Measurements from ENCODE around the gene SKP2.

The SKP2 gene

DNA sequence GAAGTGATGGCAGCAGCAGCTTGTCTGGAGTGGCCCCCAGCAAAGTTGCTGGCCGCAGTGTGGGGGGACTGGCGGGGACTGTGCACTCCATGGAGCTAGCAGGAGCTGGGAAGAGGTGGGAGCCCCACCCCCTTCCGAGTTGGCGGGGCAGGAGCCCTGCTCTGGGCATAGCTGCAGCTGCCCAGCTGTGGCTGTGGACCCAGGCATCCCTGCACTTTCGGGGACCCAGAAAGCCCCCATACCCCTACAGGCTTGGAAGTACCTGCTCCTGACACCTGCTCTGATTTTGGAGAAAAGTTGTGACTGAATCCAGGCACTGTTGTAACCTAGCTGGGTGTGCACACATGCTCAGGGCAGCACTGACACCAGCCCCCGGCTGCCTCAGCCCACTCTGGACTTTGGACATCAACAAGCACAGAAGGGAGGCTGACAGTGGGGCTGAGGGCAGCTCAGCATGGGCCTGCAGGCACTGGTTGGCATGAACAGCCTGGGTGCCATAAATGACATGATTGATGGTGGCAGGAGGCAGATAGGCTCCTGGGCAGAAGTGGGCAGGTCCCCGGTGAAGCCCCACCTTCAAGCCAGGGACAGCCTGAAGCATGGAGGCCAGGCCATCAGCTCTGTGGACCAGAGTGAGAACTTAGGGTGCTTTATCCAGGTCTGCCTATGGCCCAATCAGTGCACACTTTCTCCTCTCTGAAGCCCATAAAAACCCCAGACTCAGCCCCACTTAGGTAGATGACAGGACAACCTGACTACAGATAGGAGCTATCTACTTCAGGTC is 12.8 kb upstream of the SKP2 start:
- peaks cover 7% of the 10 kb centered on the region; the same call in 1 of the 2 replicates for H3K9me3 ChIP-seq (ENCODE audit: insufficient read depth, low read depth, low read length)
- no peak overlapping the region for H3K9ac ChIP-seq (ENCODE audit: low read depth, low read length)
- H3K4me1 ChIP-seq (ENCODE audit: insufficient read depth, low read length) = no peaks in the 10 kb centered on the region
- 89% methylated on average over 7 of the region's 7 CpGs for WGBS
- H3K27ac ChIP-seq (ENCODE audit: low read depth, low read length) = no peak overlapping the region
- peaks cover 8% of the 10 kb centered on the region; the same call in 1 of the 2 replicates for H3K36me3 ChIP-seq (ENCODE audit: insufficient read depth, low read length)
- H3K27me3 ChIP-seq (ENCODE audit: insufficient read depth, low read length) = no peaks in the 10 kb centered on the region
- H3K4me3 ChIP-seq (ENCODE audit: low read length) = no peak overlapping the region

DNA sequence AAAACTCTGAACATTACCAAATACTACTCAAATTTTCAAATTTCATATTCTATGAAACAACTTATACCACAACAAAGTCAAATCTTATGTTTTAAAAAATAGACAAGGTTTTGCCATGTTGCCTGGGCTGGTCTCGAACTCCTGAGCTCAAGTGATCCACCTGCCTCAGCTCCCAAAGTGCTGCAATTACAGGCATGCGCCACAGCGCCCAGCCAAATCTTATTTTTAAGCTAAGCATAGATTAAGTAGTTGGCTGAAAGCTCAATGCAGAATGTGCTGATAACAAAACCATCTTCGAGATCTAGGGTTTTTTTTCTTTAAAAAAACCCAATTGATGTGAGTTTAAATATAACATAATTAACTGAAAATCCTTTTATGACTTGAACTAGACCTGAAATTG is 6.6 kb upstream of the SKP2 start:
- Histone ChIP-seq H3K9me3 (ENCODE audit: insufficient read depth, low read depth, low read length) (no peaks in the 10 kb centered on the region), H3K4me3 (ENCODE audit: low read length) (no peak overlapping the region), H3K36me3 (ENCODE audit: insufficient read depth, low read length) (peaks cover 8% of the 10 kb centered on the region; the same call in 1 of the 2 replicates), H3K4me1 (ENCODE audit: insufficient read depth, low read length) (no peaks in the 10 kb centered on the region), H3K27ac (ENCODE audit: low read depth, low read length) (no peak overlapping the region), H3K9ac (ENCODE audit: low read depth, low read length) (no peak overlapping the region), H3K27me3 (ENCODE audit: insufficient read depth, low read length) (no peaks in the 10 kb centered on the region)
- WGBS = 96% methylated on average over 4 of the region's 4 CpGs

DNA sequence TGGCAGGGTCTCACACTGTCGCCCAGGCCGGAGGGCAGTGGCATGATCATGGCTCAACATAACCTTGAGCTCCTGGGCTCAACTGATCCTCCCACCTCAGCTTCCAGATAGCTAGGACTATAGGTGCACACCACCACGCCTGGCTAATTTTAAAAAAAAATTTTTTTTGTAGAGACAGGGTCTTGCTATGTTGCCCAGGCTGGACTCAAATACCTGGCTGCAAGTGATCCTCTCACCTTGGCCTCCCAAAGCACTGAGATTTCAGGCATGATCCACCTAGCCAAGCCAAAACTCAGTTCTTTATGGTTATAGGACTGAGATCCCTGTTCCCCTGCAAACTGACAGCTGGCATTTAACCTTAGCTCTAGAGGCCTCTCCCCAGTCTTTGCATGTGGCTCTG is 5.5 kb upstream of the SKP2 start:
- H3K9me3 ChIP-seq (ENCODE audit: insufficient read depth, low read depth, low read length) = no peaks in the 10 kb centered on the region
- peaks cover 3% of the 10 kb centered on the region; the same call in 1 of the 2 replicates for H3K36me3 ChIP-seq (ENCODE audit: insufficient read depth, low read length)
- no peaks in the 10 kb centered on the region for H3K27me3 ChIP-seq (ENCODE audit: insufficient read depth, low read length)
- H3K27ac ChIP-seq (ENCODE audit: low read depth, low read length) = no peak overlapping the region
- no peak overlapping the region for H3K9ac ChIP-seq (ENCODE audit: low read depth, low read length)
- H3K4me3 ChIP-seq (ENCODE audit: low read length) = no peak overlapping the region
- no peaks in the 10 kb centered on the region for H3K4me1 ChIP-seq (ENCODE audit: insufficient read depth, low read length)
- WGBS = 80% methylated on average over 3 of the region's 3 CpGs

DNA sequence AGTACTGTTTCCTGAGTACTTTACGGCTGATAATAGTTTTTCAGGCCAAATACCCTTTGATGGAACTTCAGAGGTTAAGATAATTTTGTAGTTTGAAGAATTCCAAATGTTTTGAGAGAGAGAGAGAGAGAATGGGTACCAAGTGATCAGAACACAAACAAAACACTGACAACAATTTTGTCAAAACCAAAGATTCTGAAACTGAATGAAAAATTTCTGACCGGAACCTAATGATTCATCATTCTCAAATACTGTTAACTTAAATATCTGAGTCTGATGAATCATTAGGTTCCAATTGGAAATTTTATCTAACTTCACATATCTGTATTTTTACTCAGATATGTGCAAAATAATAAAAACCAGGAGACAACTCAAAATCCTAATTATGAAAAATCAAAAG is 4.2 kb upstream of the SKP2 start:
- H3K4me1 ChIP-seq (ENCODE audit: insufficient read depth, low read length) = no peaks in the 10 kb centered on the region
- H3K9me3 ChIP-seq (ENCODE audit: insufficient read depth, low read depth, low read length) = no peaks in the 10 kb centered on the region
- H3K36me3 ChIP-seq (ENCODE audit: insufficient read depth, low read length) = no peaks in the 10 kb centered on the region
- H3K27me3 ChIP-seq (ENCODE audit: insufficient read depth, low read length) = no peaks in the 10 kb centered on the region
- 92% methylated on average over 2 of the region's 2 CpGs for WGBS
- no peak overlapping the region for H3K9ac ChIP-seq (ENCODE audit: low read depth, low read length)
- H3K27ac ChIP-seq (ENCODE audit: low read depth, low read length) = no peak overlapping the region
- no peak overlapping the region for H3K4me3 ChIP-seq (ENCODE audit: low read length)

DNA sequence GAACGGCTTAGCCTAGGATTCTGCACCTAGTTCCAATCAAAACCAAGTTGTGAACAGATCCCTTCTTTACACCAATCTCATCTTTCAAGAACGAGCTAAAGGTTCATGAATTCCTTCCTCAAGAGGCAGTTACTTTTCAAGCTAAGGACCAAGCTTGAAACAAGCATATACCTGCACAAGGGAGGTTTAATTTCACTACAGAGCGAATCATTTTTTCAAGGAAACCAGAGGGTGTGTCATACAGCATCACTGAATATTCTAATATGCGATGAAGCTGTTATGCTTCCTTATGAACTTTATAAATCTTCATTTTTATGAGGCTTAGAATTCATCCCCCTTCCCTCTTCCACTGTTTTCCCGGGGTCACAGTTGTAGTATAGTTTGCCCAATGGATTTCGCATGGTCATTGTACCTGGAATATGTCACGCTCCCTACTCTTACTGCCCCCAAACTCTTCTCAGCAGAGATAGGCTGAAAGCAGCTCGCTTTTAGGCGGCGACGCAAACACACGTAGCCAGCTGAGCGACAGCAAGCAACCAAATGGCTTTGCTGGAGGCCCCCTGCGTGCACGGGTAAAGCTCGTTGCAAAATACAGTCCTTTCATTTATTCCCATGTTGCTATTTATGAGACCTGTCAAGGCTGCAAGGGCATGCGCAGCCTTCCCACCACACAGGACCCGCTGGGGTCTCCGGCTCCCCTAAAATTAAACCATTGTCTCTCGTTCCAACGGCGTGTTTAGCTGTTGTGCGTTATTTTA is 1.1 kb upstream of the SKP2 start:
- Histone ChIP-seq H3K36me3 (ENCODE audit: insufficient read depth, low read length) (peaks cover 27% of the 10 kb centered on the region), H3K4me3 (ENCODE audit: low read length) (peak overlapping the region; percentile 98), H3K27me3 (ENCODE audit: insufficient read depth, low read length) (no peaks in the 10 kb centered on the region), H3K27ac (ENCODE audit: low read depth, low read length) (no peak overlapping the region), H3K4me1 (ENCODE audit: insufficient read depth, low read length) (no peaks in the 10 kb centered on the region), H3K9ac (ENCODE audit: low read depth, low read length) (peak overlapping the region; percentile 69), H3K9me3 (ENCODE audit: insufficient read depth, low read depth, low read length) (no peaks in the 10 kb centered on the region)
- WGBS = 11% methylated on average over 22 of the region's 23 CpGs

DNA sequence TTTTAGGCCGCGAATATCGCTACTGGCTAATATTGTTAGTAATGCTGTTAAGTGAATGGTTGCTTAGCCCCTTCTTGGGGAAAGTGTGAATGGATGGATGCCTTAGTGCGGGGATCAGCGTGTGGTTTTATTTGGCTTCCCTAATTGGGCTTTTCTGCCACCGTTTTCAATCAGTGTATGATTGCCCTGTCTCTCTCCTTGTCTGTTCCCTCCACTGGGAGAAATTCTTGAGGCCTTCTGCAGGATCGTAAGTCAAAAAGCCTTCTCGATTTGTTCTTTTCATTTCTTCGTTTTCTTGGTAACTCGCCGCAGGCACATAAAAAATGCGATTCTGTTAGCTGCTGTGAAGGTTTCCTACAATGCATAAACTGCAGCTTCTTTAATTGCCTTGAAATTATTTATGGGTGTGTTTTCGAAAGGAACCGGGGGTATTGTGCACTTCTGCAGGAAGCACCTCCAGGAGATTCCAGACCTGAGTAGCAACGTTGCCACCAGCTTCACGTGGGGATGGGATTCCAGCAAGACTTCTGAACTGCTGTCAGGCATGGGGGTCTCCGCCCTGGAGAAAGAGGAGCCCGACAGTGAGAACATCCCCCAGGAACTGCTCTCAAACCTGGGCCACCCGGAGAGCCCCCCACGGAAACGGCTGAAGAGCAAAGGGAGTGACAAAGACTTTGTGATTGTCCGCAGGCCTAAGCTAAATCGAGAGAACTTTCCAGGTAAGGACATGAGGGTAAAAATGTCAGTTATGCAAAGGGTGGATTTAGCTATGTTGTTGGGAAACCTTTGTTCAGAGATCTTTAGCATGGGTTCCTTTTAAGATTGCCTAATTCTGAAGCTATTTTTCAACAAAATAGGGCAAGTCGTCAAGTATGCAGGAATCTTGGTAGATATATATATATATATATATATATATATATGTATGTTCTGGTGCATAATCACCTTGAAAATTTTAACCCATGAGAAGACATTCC is 700 bp downstream of the SKP2 start:
- Histone ChIP-seq H3K9me3 (ENCODE audit: insufficient read depth, low read depth, low read length) (no peaks in the 10 kb centered on the region), H3K27me3 (ENCODE audit: insufficient read depth, low read length) (no peaks in the 10 kb centered on the region), H3K9ac (ENCODE audit: low read depth, low read length) (peak overlapping the region; percentile 97), H3K4me1 (ENCODE audit: insufficient read depth, low read length) (no peaks in the 10 kb centered on the region), H3K36me3 (ENCODE audit: insufficient read depth, low read length) (peaks cover 45% of the 10 kb centered on the region), H3K27ac (ENCODE audit: low read depth, low read length) (peak overlapping the region; percentile 49; the same call in 1 of the 2 replicates), H3K4me3 (ENCODE audit: low read length) (peak overlapping the region; percentile 98)
- 3% methylated on average over 23 of the region's 24 CpGs for WGBS

DNA sequence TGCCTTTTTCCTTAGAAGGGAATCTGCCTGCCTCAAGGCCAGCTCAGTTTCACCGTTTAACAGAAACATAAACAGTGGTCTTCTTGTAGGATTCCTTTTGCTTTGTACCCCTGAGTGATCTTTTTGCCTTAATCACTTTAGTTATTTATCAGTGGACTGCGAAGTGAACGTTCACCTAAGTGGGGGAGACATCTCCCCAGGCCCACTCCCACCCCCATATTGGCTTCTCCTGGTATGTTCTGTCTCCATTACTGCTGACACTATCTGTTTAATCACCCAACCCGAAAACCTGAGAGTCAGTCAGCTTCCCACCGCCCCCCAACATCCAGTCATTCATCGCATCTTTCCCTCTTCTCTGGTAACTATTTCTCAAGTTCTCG is 1.4 kb downstream of the SKP2 start:
- WGBS = 87% methylated on average over 7 of the region's 7 CpGs
- H3K9ac ChIP-seq (ENCODE audit: low read depth, low read length) = no peak overlapping the region
- no peak overlapping the region for H3K27ac ChIP-seq (ENCODE audit: low read depth, low read length)
- H3K9me3 ChIP-seq (ENCODE audit: insufficient read depth, low read depth, low read length) = no peaks in the 10 kb centered on the region
- H3K4me3 ChIP-seq (ENCODE audit: low read length) = peak overlapping the region; percentile 98
- H3K4me1 ChIP-seq (ENCODE audit: insufficient read depth, low read length) = no peaks in the 10 kb centered on the region
- no peaks in the 10 kb centered on the region for H3K27me3 ChIP-seq (ENCODE audit: insufficient read depth, low read length)
- peaks cover 52% of the 10 kb centered on the region for H3K36me3 ChIP-seq (ENCODE audit: insufficient read depth, low read length)

DNA sequence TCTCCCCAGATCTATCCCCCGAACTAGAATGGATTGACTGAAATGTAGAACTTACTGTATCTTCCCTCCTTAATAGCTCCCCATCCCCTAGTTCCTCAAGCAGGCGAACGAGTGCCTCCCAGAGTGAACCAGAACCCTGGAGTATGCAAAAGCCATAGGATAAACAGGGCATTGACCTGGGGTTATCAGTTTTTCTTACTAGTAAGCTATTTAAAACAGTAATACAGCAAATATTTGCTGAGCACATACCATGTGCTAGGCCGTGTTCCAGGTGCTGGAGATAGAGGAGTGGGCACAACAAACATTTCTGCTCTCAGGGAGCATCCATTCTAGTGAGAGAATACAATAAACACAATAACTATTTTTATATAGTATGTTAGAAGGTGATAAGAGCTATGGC is 1.8 kb downstream of the SKP2 start:
- H3K36me3 ChIP-seq (ENCODE audit: insufficient read depth, low read length) = peaks cover 56% of the 10 kb centered on the region
- H3K4me1 ChIP-seq (ENCODE audit: insufficient read depth, low read length) = no peaks in the 10 kb centered on the region
- no peaks in the 10 kb centered on the region for H3K9me3 ChIP-seq (ENCODE audit: insufficient read depth, low read depth, low read length)
- no peak overlapping the region for H3K27ac ChIP-seq (ENCODE audit: low read depth, low read length)
- no peak overlapping the region for H3K9ac ChIP-seq (ENCODE audit: low read depth, low read length)
- peak overlapping the region; percentile 98; the same call in 1 of the 2 replicates for H3K4me3 ChIP-seq (ENCODE audit: low read length)
- no peaks in the 10 kb centered on the region for H3K27me3 ChIP-seq (ENCODE audit: insufficient read depth, low read length)
- WGBS = 90% methylated on average over 4 of the region's 4 CpGs

DNA sequence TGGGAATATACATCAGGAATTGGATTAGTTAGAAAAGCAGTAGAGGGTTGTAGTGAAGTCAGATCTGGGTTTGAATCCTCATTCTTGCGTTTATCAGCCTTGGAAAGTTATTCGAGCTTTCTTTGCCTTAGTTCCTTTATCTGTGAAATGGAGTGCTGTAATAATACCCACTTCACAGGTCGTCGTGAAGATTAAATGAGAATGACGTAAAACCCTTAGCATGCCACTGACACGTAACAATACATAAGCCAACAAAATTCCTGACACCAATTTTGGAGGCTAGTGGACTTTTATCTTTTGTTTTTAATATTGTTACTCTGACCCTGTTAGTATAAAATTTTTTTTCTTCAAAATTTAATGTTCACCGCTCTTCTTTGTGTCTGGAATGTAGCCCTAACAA is 3.4 kb downstream of the SKP2 start:
- Histone ChIP-seq H3K36me3 (ENCODE audit: insufficient read depth, low read length) (peaks cover 72% of the 10 kb centered on the region), H3K27me3 (ENCODE audit: insufficient read depth, low read length) (no peaks in the 10 kb centered on the region), H3K4me1 (ENCODE audit: insufficient read depth, low read length) (no peaks in the 10 kb centered on the region), H3K9ac (ENCODE audit: low read depth, low read length) (no peak overlapping the region), H3K4me3 (ENCODE audit: low read length) (no peak overlapping the region), H3K9me3 (ENCODE audit: insufficient read depth, low read depth, low read length) (no peaks in the 10 kb centered on the region), H3K27ac (ENCODE audit: low read depth, low read length) (no peak overlapping the region)
- WGBS = 89% methylated on average over 5 of the region's 7 CpGs

DNA sequence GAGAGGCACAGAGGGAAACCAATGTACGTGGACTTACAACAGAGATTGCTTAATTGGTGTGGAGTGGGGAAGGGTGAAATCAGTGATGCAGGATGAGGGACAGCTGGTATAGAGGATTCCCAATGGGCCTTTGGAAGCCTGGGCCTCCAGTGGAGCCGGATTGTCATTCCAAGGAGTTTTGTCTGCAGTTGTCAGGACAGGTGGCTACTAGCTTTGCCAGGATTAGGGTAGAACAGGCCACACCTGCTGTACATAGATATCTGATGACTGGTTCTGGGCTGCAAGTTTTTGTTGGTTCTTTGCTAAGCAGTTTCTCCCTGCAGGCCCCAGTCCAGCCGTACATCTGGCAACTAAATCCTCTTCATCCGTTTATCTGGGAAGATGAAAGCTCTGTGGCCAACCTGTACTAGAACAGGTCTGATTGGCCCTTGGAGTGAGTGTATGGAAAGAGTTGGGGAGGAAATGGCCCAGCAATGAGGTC is 4.2 kb downstream of the SKP2 start:
- H3K27me3 ChIP-seq (ENCODE audit: insufficient read depth, low read length) = no peaks in the 10 kb centered on the region
- no peak overlapping the region for H3K27ac ChIP-seq (ENCODE audit: low read depth, low read length)
- H3K36me3 ChIP-seq (ENCODE audit: insufficient read depth, low read length) = peaks cover 80% of the 10 kb centered on the region
- no peak overlapping the region for H3K9ac ChIP-seq (ENCODE audit: low read depth, low read length)
- no peaks in the 10 kb centered on the region for H3K9me3 ChIP-seq (ENCODE audit: insufficient read depth, low read depth, low read length)
- WGBS = 94% methylated on average over 4 of the region's 4 CpGs
- no peaks in the 10 kb centered on the region for H3K4me1 ChIP-seq (ENCODE audit: insufficient read depth, low read length)
- H3K4me3 ChIP-seq (ENCODE audit: low read length) = no peak overlapping the region

Data from HUES64 (cell line).